K562 (cell line): ENCODE measurements around the gene VSX2. TPM values are rescaled to one million over a fixed set of nuclear protein-coding genes. Genes with fewer than 3 reads are reported as not detected.

Experiments
- ATAC-seq: fragments of 200-7000 bp; cut with Tn5 transposase; 3 replicates; pipeline ENCODE4 v1.9.1; 2020; ENCODE audit warnings: moderate library complexity
- BruUV-seq: library from RNA; stranded (reverse); fragments of 400-500 nt; replicated peaks from 2 replicates; lab custom pipeline; 2021; lab: Mats Ljungman, UMichigan
- CTCF ChIA-PET: fragments of 300-600 bp; formaldehyde crosslinking; extraction: SDS; loops from one replicate; lab custom pipeline; 2021; ENCODE audit warnings: low intra/inter-chr PET ratio; lab: Yijun Ruan, JAX
- POLR2A ChIA-PET: fragments of 300-600, 350-650 bp; sonication (Branson Sonifier 250); formaldehyde crosslinking; extraction: SDS; loops from one replicate; lab custom pipeline; 2021; ENCODE audit warnings: antibody characterized with exemption, inconsistent platforms; lab: Yijun Ruan, JAX
- DNase-seq, 4 experiments: peaks; one replicate each; pipeline versions ENCODE4 v3.0.0 to v3.0.0-alpha.2; 2011 to 2018; ENCODE audit warnings: low spot score in 3 of 4, mixed read lengths in 3 of 4; ENCODE audit errors: extremely low read depth in 1 of 4
- FAIRE-seq: peaks from 2 replicates; lab custom pipeline; 2011; peaks lifted over from hg19 to GRCh38; lab: Jason Lieb, UNC
- H2AFZ ChIP-seq: 2 replicates; pipeline ENCODE4 v1.6.0; 2011; ENCODE audit warnings: low read depth, low read length, control low read depth, inconsistent platforms
- H3K27ac ChIP-seq: fragments of 200-600 bp; 3 replicates; pipeline ENCODE4 v1.8.0; 2011; ENCODE audit warnings: low read depth, mild to moderate bottlenecking, control low read depth, inconsistent platforms, low read length, moderate library complexity, mixed read lengths; ENCODE audit errors: extremely low read depth
- H3K27me3 ChIP-seq, 2 experiments: fragments of 300-600 bp in 1 of 2; 2 replicates in 1 of 2; 3 replicates in 1 of 2; pipeline versions ENCODE4 v1.6.0 to v1.8.0; 2011; ENCODE audit warnings: inconsistent platforms in 2 of 2, low read length in 2 of 2, mild to moderate bottlenecking in 1 of 2, mixed read lengths in 1 of 2, moderate library complexity in 1 of 2; ENCODE audit not compliant: control insufficient read depth in 2 of 2, insufficient read depth in 2 of 2
- H3K36me3 ChIP-seq: fragments of 300-600 bp; 3 replicates; pipeline ENCODE4 v1.8.0; 2011; ENCODE audit warnings: mild to moderate bottlenecking, low read length, inconsistent platforms; ENCODE audit not compliant: control insufficient read depth, insufficient read depth
- H3K4me1 ChIP-seq, 2 experiments: fragments of 200-600 bp in 1 of 2; replicated peaks in 1 of 2; 2 replicates in 1 of 2; 3 replicates in 1 of 2; pipeline versions ENCODE4 v1.5.1 to v1.8.0; 2011; ENCODE audit warnings: inconsistent platforms in 2 of 2, low read length in 2 of 2, mild to moderate bottlenecking in 1 of 2, mixed read lengths in 1 of 2, moderate library complexity in 1 of 2; ENCODE audit not compliant: control insufficient read depth in 2 of 2, insufficient read depth in 2 of 2
- H3K4me2 ChIP-seq: 2 replicates; pipeline ENCODE4 v1.6.1; 2011; ENCODE audit warnings: low read length, control low read depth, inconsistent platforms, mixed read lengths; ENCODE audit not compliant: insufficient read depth
- H3K4me3 ChIP-seq: fragments of 200-600 bp; sonication (generic), shearing (Covaris generic); 2 replicates; pipeline ENCODE4 v1.5.1; 2016; ENCODE audit warnings: control low read depth, inconsistent platforms
- H3K79me2 ChIP-seq: fragments of 200-600 bp; 3 replicates; pipeline ENCODE4 v1.8.0; 2011; ENCODE audit warnings: low read length, inconsistent platforms; ENCODE audit not compliant: control insufficient read depth, insufficient read depth
- H3K9ac ChIP-seq, 2 experiments: 2 replicates each; pipeline versions ENCODE4 v1.6.0 to v1.6.1; 2011; ENCODE audit warnings: low read depth in 2 of 2, low read length in 2 of 2, control low read depth in 1 of 2, inconsistent platforms in 1 of 2, mild to moderate bottlenecking in 1 of 2, mixed read lengths in 1 of 2; ENCODE audit not compliant: insufficient read depth in 1 of 2
- H3K9me1 ChIP-seq: one replicate; pipeline ENCODE4 v1.6.0; 2011; ENCODE audit warnings: inconsistent platforms, mild to moderate bottlenecking, low read length, moderate library complexity; ENCODE audit not compliant: control insufficient read depth, insufficient read depth
- H3K9me3 ChIP-seq: replicated peaks from 2 replicates; pipeline ENCODE4 v1.5.1; 2011; ENCODE audit warnings: low read depth, low read length, inconsistent platforms; ENCODE audit not compliant: control insufficient read depth, insufficient read depth
- H4K20me1 ChIP-seq: replicated peaks from 2 replicates; pipeline ENCODE4 v1.6.1; 2011; ENCODE audit warnings: low read length, inconsistent platforms, mixed read lengths; ENCODE audit not compliant: control insufficient read depth, insufficient read depth
- CTCFL ChIP-seq: IDR thresholded peaks from 2 replicates; pipeline ENCODE4 v1.6.1; 2011; ENCODE audit warnings: borderline replicate concordance, low read depth, mild to moderate bottlenecking, moderate library complexity, low read length; ENCODE audit not compliant: insufficient read depth, poor library complexity, severe bottlenecking
- E2F3 ChIP-seq: fragments of 250-450 bp; sonication (Bioruptor Pico); IDR thresholded peaks from 2 replicates; pipeline ENCODE4 v1.4.0; 2020; ENCODE audit warnings: mild to moderate bottlenecking
- HSF4 ChIP-seq: fragments of 250-450 bp; sonication (Bioruptor Pico); IDR thresholded peaks from 2 replicates; pipeline ENCODE4 v2.1.2; 2022; ENCODE audit warnings: mild to moderate bottlenecking, moderate library complexity, borderline replicate concordance
- KLF13 ChIP-seq: fragments of 450-650 bp; IDR thresholded peaks from 2 replicates; pipeline ENCODE4 v1.6.1; 2016; ENCODE audit warnings: missing genetic modification characterization, low read depth, mild to moderate bottlenecking, missing compliant biosample characterization, moderate library complexity, borderline replicate concordance
- NCOA4 ChIP-seq: fragments of 450-650 bp; IDR thresholded peaks from 2 replicates; pipeline ENCODE4 v1.6.1; 2018; ENCODE audit warnings: mild to moderate bottlenecking; ENCODE audit not compliant: partially characterized antibody
- NCOA6 ChIP-seq: fragments of 450-650 bp; IDR thresholded peaks from 2 replicates; pipeline ENCODE4 v1.6.1; 2017; ENCODE audit warnings: mild to moderate bottlenecking
- NFXL1 ChIP-seq: fragments of 450-650 bp; formaldehyde crosslinking; IDR thresholded peaks from 2 replicates; pipeline ENCODE4 v1.4.0; 2021; ENCODE audit warnings: mild to moderate bottlenecking
- PML ChIP-seq: IDR thresholded peaks from 2 replicates; pipeline ENCODE4 v1.6.1; 2012; ENCODE audit warnings: low read length, inconsistent platforms
- RCOR1 ChIP-seq, 2 experiments: IDR thresholded peaks; 2 replicates each; pipeline ENCODE4 v1.6.1; 2012; ENCODE audit warnings: low read depth in 2 of 2, low read length in 2 of 2, borderline replicate concordance in 1 of 2, improper control_type of control experiment in 1 of 2
- RFX1 ChIP-seq: fragments of 450-650 bp; IDR thresholded peaks from 2 replicates; pipeline ENCODE4 v1.6.1; 2016; ENCODE audit warnings: mild to moderate bottlenecking, moderate library complexity
- TCF15 ChIP-seq: fragments of 250-450 bp; sonication (Bioruptor Pico); IDR thresholded peaks from 2 replicates; pipeline ENCODE4 v1.8.0; 2022; ENCODE audit warnings: moderate library complexity, mild to moderate bottlenecking, inconsistent platforms
- TEAD2 ChIP-seq: fragments of 450-650 bp; IDR thresholded peaks from 2 replicates; pipeline ENCODE4 v1.6.1; 2016; ENCODE audit warnings: missing genetic modification characterization, control low read depth, missing compliant biosample characterization
- ZFP1 ChIP-seq: fragments of 450-650 bp; formaldehyde crosslinking; IDR thresholded peaks from 2 replicates; pipeline ENCODE4 v1.4.0; 2020; ENCODE audit warnings: mild to moderate bottlenecking, mixed read lengths
- ZNF174 ChIP-seq: fragments of 250-450 bp; sonication (Bioruptor Pico); IDR thresholded peaks from 2 replicates; pipeline ENCODE4 v1.4.0; 2020; ENCODE audit warnings: mild to moderate bottlenecking
- ZNF408 ChIP-seq: fragments of 250-450 bp; sonication (Bioruptor Pico); IDR thresholded peaks from 2 replicates; pipeline ENCODE4 v1.4.0; 2020; ENCODE audit warnings: low read depth, mild to moderate bottlenecking, moderate library complexity
- ZNF512 ChIP-seq: IDR thresholded peaks from 2 replicates; pipeline ENCODE4 v1.6.1; 2016; ENCODE audit warnings: missing genetic modification characterization, missing compliant biosample characterization
- ZNF583 ChIP-seq: fragments of 250-450 bp; sonication (Bioruptor Pico); IDR thresholded peaks from 2 replicates; pipeline ENCODE4 v1.4.0; 2020
- ZNF79 ChIP-seq: fragments of 250-450 bp; sonication (Bioruptor Pico); IDR thresholded peaks from 2 replicates; pipeline ENCODE4 v1.4.0; 2020; ENCODE audit warnings: low read depth, mild to moderate bottlenecking, moderate library complexity
- WGBS: fragments of 100-300 bp; shearing (Covaris generic); methylation state at CpG from one replicate; pipeline ENCODE4 v1.1.6; 2016; ENCODE audit warnings: low coverage, mixed read lengths; ENCODE audit not compliant: insufficient coverage; ENCODE audit errors: missing lambda C conversion rate; 5-methylcytosine and 5-hydroxymethylcytosine counted together
- in situ Hi-C: fragments of 300-500 bp; cut with MboI; formaldehyde crosslinking; loops from 4 replicates; pipeline ENCODE4 v1.15.0; 2018; ENCODE audit warnings: inconsistent platforms, mixed read lengths
- intact Hi-C: fragments of 100-400 bp; cut with micrococcal nuclease; formaldehyde crosslinking; loops from 2 replicates; pipeline ENCODE4 v1.14.2; 2022
- polyA plus RNA-seq, 8 experiments: library from polyadenylated mRNA; depleted of rRNA in 4 of 8; stranded (reverse) in 5 of 8; unstranded in 3 of 8; fragments of >200 nt; fragmentation: Nextera tagmentation in 2 of 8; fragmentation: Illumina TruSeq in 1 of 8; extraction: Ambion mirVana in 2 of 8; extraction: Trizol in 1 of 8; gene quantifications; 2 replicates each; pipeline versions ENCODE4 v1.2.1 to v1.2.3, GENCODE V29; 2011 to 2014; ENCODE audit warnings: inconsistent platforms in 1 of 8, missing spikeins in 1 of 8
- total RNA-seq, 7 experiments: library from RNA; depleted of rRNA in 6 of 7; stranded (reverse); fragments of >200 nt in 6 of 7; fragmentation: Illumina TruSeq in 2 of 7; extraction: Trizol in 2 of 7; gene quantifications; 2 replicates each; pipeline versions ENCODE4 v1.2.1 to v1.2.3, GENCODE V29; 2011 to 2021; ENCODE audit warnings: low replicate concordance in 1 of 7

The VSX2 gene
- total and polyA plus RNA-seq, 9 of the 15 experiments (the other 6 are each of a cell fraction or from before 2014, with no cell fraction given) = 0.04 TPM; not detected in 8

- no peak for ATAC-seq
- Histone ChIP-seq H3K4me1 (no peaks in the 10 kb centered on the region), H2AFZ (no peak overlapping the region), H3K9ac (no peak overlapping the region), H3K36me3 (peaks cover 3% of the 10 kb centered on the region; the same call in 1 of the 3 replicates), H3K79me2 (no peaks in the 10 kb centered on the region), H3K4me2 (no peak overlapping the region), H3K4me3 (no peak overlapping the region), H3K27me3 (no peaks in the 10 kb centered on the region), H3K9me3 (no peaks in the 10 kb centered on the region), H3K27ac (no peak overlapping the region), H3K9me1 (no peaks in the 10 kb centered on the region), H4K20me1 (no peaks in the 10 kb centered on the region)
- TF ChIP-seq NFXL1 (no peak), E2F3 (CRISPR knock-in tag) (no peak), TEAD2 (tag) (no peak), PML (no peak), KLF13 (tag) (no peak), ZNF583 (CRISPR knock-in tag) (no peak), CTCFL (no peak), RFX1 (no peak), ZNF512 (tag) (no peak), ZNF174 (no peak), TCF15 (CRISPR knock-in tag) (no peak), ZFP1 (CRISPR knock-in tag) (no peak), HSF4 (CRISPR knock-in tag) (no peak), NCOA4 (no peak), ZNF408 (CRISPR knock-in tag) (no peak), ZNF79 (CRISPR knock-in tag) (no peak), RCOR1 (IDR thresholded peaks at IDR 0.05; ENCODE audit: borderline replicate concordance in 1 of 2, low read depth in 2 of 2, low read length in 2 of 2) (no peak), NCOA6 (no peak)
- in situ Hi-C loops (no loop called here), intact Hi-C loops (no loop called here)
- BruUV-seq = no TSS peak
- POLR2A ChIA-PET = interaction anchor here (1.4 kb wide), 1 partner anchor 13 kb away, joined by 3 read pairs; no protein-coding TSS in a partner anchor
- DNase-seq = no peak
- WGBS = 74% methylated on average over 3 of the region's 3 CpGs
- CTCF ChIA-PET = no interaction called here
- FAIRE-seq = no peak
Measured at GRCh38 chr14:74190927-74191575, 48.2 kb upstream of the VSX2 start.
